Body of pancreas (tissue), 4 donors: Measurements from ENCODE around the gene TXLNA.

Source experiments
- POLR2A ChIP-seq, 3 donors: fragments of 450-650 bp; IDR thresholded peaks; one replicate each; pipeline ENCODE4 v1.6.1; 2016; ENCODE audit warnings: antibody characterized with exemption in 3 of 3, mild to moderate bottlenecking in 2 of 3
- TF ChIP-seq, protein P1 (sequence below), 7 experiments: fragments of 450-650 bp in 4 of 7; fragments of 200-600 bp in 3 of 7; sonication (generic) in 3 of 7; IDR thresholded peaks; one replicate each; pipeline ENCODE4 v1.5.1; 2016 to 2019; ENCODE audit warnings: antibody characterized with exemption in 7 of 7

GRCh38 chr1:32208469-32208868, 29.0 kb downstream of the TXLNA start:
- TF ChIP-seq, protein P1, sequence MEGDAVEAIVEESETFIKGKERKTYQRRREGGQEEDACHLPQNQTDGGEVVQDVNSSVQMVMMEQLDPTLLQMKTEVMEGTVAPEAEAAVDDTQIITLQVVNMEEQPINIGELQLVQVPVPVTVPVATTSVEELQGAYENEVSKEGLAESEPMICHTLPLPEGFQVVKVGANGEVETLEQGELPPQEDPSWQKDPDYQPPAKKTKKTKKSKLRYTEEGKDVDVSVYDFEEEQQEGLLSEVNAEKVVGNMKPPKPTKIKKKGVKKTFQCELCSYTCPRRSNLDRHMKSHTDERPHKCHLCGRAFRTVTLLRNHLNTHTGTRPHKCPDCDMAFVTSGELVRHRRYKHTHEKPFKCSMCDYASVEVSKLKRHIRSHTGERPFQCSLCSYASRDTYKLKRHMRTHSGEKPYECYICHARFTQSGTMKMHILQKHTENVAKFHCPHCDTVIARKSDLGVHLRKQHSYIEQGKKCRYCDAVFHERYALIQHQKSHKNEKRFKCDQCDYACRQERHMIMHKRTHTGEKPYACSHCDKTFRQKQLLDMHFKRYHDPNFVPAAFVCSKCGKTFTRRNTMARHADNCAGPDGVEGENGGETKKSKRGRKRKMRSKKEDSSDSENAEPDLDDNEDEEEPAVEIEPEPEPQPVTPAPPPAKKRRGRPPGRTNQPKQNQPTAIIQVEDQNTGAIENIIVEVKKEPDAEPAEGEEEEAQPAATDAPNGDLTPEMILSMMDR (IDR thresholded peaks at IDR 0.05), result no peak
- no peak for TF ChIP-seq POLR2A (IDR thresholded peaks at IDR 0.05)
